Heart left ventricle (tissue), 16 donors: ENCODE results near the gene TBX10. TPM values are rescaled to one million over a fixed set of nuclear protein-coding genes. Genes with fewer than 3 reads are reported as not detected.

Source experiments
- ATAC-seq, 4 donors: fragments of 200-7000 bp; cut with Tn5 transposase; one replicate each; pipeline ENCODE4 v1.9.1; 2020 to 2022; ENCODE audit warnings: moderate library complexity in 4 of 4, mild to moderate bottlenecking in 3 of 4, moderate number of reproducible peaks in 1 of 4
- DNase-seq, 5 donors: peaks; one replicate each; pipeline ENCODE4 v3.0.0-alpha.2; 2020
- H3K27ac ChIP-seq, 12 donors: fragments of 200-600 bp; sonication (generic) in 4 of 12; one replicate each; pipeline versions ENCODE4 v1.5.0 to v1.8.0; 2016 to 2022; ENCODE audit warnings: mild to moderate bottlenecking in 2 of 12
- H3K27me3 ChIP-seq, 9 donors: fragments of 200-600 bp; sonication (generic) in 2 of 9; one replicate each; pipeline versions ENCODE4 v1.5.1 to v1.8.0; 2016 to 2022; ENCODE audit warnings: mild to moderate bottlenecking in 3 of 9
- H3K36me3 ChIP-seq, 9 donors: fragments of 200-600 bp; sonication (generic) in 2 of 9; one replicate each; pipeline versions ENCODE4 v1.5.0 to v1.8.0; 2018 to 2022; ENCODE audit warnings: mild to moderate bottlenecking in 2 of 9
- H3K4me1 ChIP-seq, 12 donors: fragments of 200-600 bp; sonication (generic) in 4 of 12; one replicate each; pipeline versions ENCODE4 v1.5.0 to v1.8.0; 2016 to 2022; ENCODE audit warnings: mild to moderate bottlenecking in 3 of 12
- H3K4me3 ChIP-seq, 12 donors: fragments of 200-600 bp; sonication (generic) in 4 of 12; one replicate each; pipeline versions ENCODE4 v1.5.0 to v1.8.0; 2017 to 2022; ENCODE audit warnings: mild to moderate bottlenecking in 9 of 12, moderate library complexity in 4 of 12
- H3K9me3 ChIP-seq, 12 donors: fragments of 200-600 bp; sonication (generic) in 4 of 12; one replicate each; pipeline versions ENCODE4 v1.5.0 to v1.8.0; 2016 to 2022; ENCODE audit warnings: mild to moderate bottlenecking in 1 of 12
- CTCF ChIP-seq, 12 donors: fragments of 200-600 bp; sonication (generic) in 4 of 12; IDR thresholded peaks; one replicate each; pipeline versions ENCODE4 v1.5.0 to v1.8.0; 2018 to 2022; ENCODE audit warnings: antibody characterized with exemption in 12 of 12, mild to moderate bottlenecking in 5 of 12
- POLR2A ChIP-seq, 2 donors: fragments of 450-650 bp; IDR thresholded peaks; one replicate each; pipeline ENCODE4 v1.6.1; 2017; ENCODE audit warnings: antibody characterized with exemption in 2 of 2, mild to moderate bottlenecking in 2 of 2, moderate library complexity in 2 of 2
- WGBS, 4 donors: extraction: QIAGEN DNeasy Blood & Tissue Kit in 2 of 4; methylation state at CpG; one replicate each; pipeline versions ENCODE4 v1.1.5 to v1.1.7; 2013 to 2018; 5-methylcytosine and 5-hydroxymethylcytosine counted together
- intact Hi-C, 10 donors: fragments of 100-400 bp; cut with DNase I; formaldehyde crosslinking; loops; one replicate each; pipeline versions ENCODE4 v1.11.1 to v1.14.2; 2022
- polyA plus RNA-seq, 2 donors: library from polyadenylated mRNA; stranded (reverse); fragments of 200-250 nt; gene quantifications; one replicate each; pipeline ENCODE4 v1.2.3, GENCODE V29; 2013
- total RNA-seq, 9 donors: library from RNA; depleted of rRNA in 2 of 9; stranded (reverse); fragments of >200 nt in 2 of 9; fragmentation: NEBNext Ultra II Directional in 3 of 9; extraction: Animal tissue kit (Norgen Biotek cat#: 25700) in 3 of 9; gene quantifications; one replicate each; pipeline versions ENCODE4 v1.1.0 to v1.2.4, GENCODE V29; 2016 to 2023
- donor health status: ischemic (EF 13 %, LVEDD 7.1; RV severe dilation, severe dysfunction).
- donor health status: healthy with polysubstance abuse.
- donor health status: DM: no; HTN: yes; CAD: no.
- donor health status: DM: no; HTN: no; CAD: no.
- donor health status: ischemic (EF 25% LVEDD 6.9; RV normal size, moderate dysfunction).
- donor health status: ischemic (EF 25% LVEDD 5.7; RV mildly dilated, moderate dysfunction).
- donor health status: healthy.
- donor health status: DM: yes; HTN: yes; CAD: no.
- donor health status: ischemic (EF 35%, LVEDD 5.7; RV mildly dilated, moderate dysfunction).
- donor health status: nonischemic (EF 11% LVEDD 7.7; RV severe dilation, severe dysfunction).
- donor health status: DM: yes; HTN: yes; CAD: no.
- donor health status: PGD.
- donor health status: ischemic (EF 29% LVEDD 5.4; RV normal size, mild dysfunction).
- donor health status: nonischemic (EF 23%, LVEDD 6.1; RV moderate dilation, normal function).

The TBX10 gene
- total and polyA plus RNA-seq, 11 donors, result 0.11 to 0.30 TPM; not detected in 9

DNA sequence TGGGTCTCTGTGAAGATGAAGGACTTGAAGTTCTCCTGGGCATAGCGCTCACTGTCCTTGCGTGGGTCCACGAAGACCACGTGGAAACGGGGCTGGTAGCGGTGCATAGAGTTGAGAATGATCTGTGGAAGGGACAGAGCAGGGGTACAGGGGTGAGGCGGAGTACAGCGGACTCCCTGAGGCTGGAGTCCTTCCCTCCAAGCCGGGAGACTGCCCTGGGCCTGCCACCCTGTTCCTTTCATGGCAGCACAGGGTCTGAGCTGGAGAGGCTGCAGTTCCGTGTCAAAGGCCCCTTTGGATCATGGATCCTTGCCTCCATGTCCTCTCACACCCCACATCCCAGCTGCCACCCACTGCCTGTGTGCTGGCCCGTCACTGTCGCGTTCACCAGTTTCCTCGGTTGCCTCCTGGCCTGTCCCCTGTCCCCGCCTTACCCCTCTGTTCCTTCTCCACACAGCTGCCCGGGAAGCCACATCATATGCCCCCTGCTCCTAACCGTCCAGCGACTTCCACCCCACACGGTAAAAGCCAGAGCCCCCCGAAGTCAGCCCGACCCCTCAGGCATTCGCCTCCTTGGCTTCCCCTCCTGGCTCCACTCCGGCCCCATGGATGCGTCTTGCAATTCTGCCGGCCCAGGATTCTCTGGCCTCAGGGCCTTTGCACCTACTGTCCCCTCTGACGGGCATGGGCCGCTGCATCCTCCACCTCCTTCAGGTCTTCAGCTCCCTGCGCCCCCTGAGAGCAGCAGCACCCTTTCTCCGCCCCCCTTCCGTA lies 6.4 kb downstream of the TBX10 start:
- H3K27me3 ChIP-seq, result no peaks in the 10 kb centered on the region
- ATAC-seq (no peak), DNase-seq (peak in 2 of 5 donors; percentile 27 to 56)
- H3K9me3 ChIP-seq, result no peaks in the 10 kb centered on the region
- 89 to 93% (median 93%) methylated on average over 22 to 30 of the region's 30 CpGs for WGBS, 4 donors
- peaks cover 0 to 32% (median 14%) of the 10 kb centered on the region in 12 donors for H3K4me1 ChIP-seq
- intact Hi-C loops, result loop anchor here in 2 of 10 donors (10.0 kb wide), 2 partner anchors 162 to 172 kb away; no protein-coding TSS in a partner anchor
- H3K27ac ChIP-seq, result peak overlapping the region in 3 of 12 donors; percentile 4 to 60 (median 37)
- H3K4me3 ChIP-seq, result no peak overlapping the region
- no peaks in the 10 kb centered on the region for H3K36me3 ChIP-seq
- TF ChIP-seq POLR2A (IDR thresholded peaks at IDR 0.05) (no peak), CTCF (IDR thresholded peaks at IDR 0.05) (no peak)

- intact Hi-C loops, result loop anchor here in 2 of 10 donors (10.0 kb wide), 2 partner anchors 162 to 172 kb away; no protein-coding TSS in a partner anchor
- H3K27me3 ChIP-seq, result no peaks in the 10 kb centered on the region
- peak overlapping the region in 5 of 12 donors; percentile 4 to 60 (median 43) for H3K27ac ChIP-seq
- no peak overlapping the region for H3K4me3 ChIP-seq
- H3K9me3 ChIP-seq, result no peaks in the 10 kb centered on the region
- H3K36me3 ChIP-seq, result no peaks in the 10 kb centered on the region
- peak in 1 of 4 donors; percentile 14 for ATAC-seq
- peak in 4 of 5 donors; percentile 55 to 88 (median 67) for DNase-seq
- TF ChIP-seq POLR2A (IDR thresholded peaks at IDR 0.05) (no peak), CTCF (IDR thresholded peaks at IDR 0.05) (no peak)
- 64 to 77% (median 76%) methylated on average over 12 of the region's 12 CpGs for WGBS, 4 donors
- H3K4me1 ChIP-seq, result peaks cover 0 to 32% (median 14%) of the 10 kb centered on the region in 12 donors
These were observed 7.2 kb downstream of the TBX10 start for GRCh38 chr11:67632175-67632981.

- H3K27ac ChIP-seq, result peak overlapping the region in 4 of 12 donors; percentile 4 to 60 (median 42)
These were observed 7.7 kb downstream of the TBX10 start for GRCh38 chr11:67631853-67632174.

More at GRCh38 chr11:67631853-67632174, 7.7 kb downstream of the TBX10 start:
- ATAC-seq, result no peak
- Histone ChIP-seq H3K9me3 (no peaks in the 10 kb centered on the region), H3K4me1 (peaks cover 0 to 32% (median 14%) of the 10 kb centered on the region in 12 donors), H3K4me3 (no peak overlapping the region), H3K27me3 (no peaks in the 10 kb centered on the region), H3K36me3 (no peaks in the 10 kb centered on the region)
- no peak for DNase-seq
- TF ChIP-seq CTCF (IDR thresholded peaks at IDR 0.05), result no peak
- 92 to 100% (median 95%) methylated on average over 2 of the region's 2 CpGs for WGBS, 4 donors
- intact Hi-C loops, result loop anchor here in 2 of 10 donors (10.0 kb wide), 2 partner anchors 163 to 173 kb away; no protein-coding TSS in a partner anchor
